SK-N-SH (cell line): ENCODE data around the gene AUTS2.

Source experiments
- CTCF ChIP-seq: fragments of 200-600 bp; sonication (generic); IDR thresholded peaks from 2 replicates; pipeline ENCODE4 v1.6.1; 2017; ENCODE audit warnings: antibody characterized with exemption, mild to moderate bottlenecking, moderate library complexity
- EZH2phosphoT487 ChIP-seq: fragments of 200-600 bp; sonication (generic); IDR thresholded peaks from 2 replicates; pipeline ENCODE4 v1.6.1; 2017; ENCODE audit warnings: low read depth, mixed run types, mild to moderate bottlenecking, antibody characterized with exemption, moderate library complexity, borderline replicate concordance
- GABPA ChIP-seq: IDR thresholded peaks from 2 replicates; pipeline ENCODE4 v1.4.0; 2012; ENCODE audit warnings: low read depth, mild to moderate bottlenecking
- GATA2 ChIP-seq: sonication (generic); formaldehyde crosslinking; IDR thresholded peaks from 2 replicates; pipeline ENCODE4 v1.5.0; 2020; ENCODE audit warnings: mild to moderate bottlenecking, missing genetic modification reagents
- IRF3 ChIP-seq: fragments of 150-350 bp; IDR thresholded peaks from 2 replicates; pipeline ENCODE4 v1.6.1; 2016; ENCODE audit warnings: mild to moderate bottlenecking, low read depth, low read length
- MXI1 ChIP-seq: IDR thresholded peaks from 2 replicates; pipeline ENCODE4 v1.6.1; 2012; ENCODE audit warnings: mild to moderate bottlenecking, low read depth, low read length, improper control_type of control experiment
- NRF1 ChIP-seq: IDR thresholded peaks from 2 replicates; pipeline ENCODE4 v1.6.1; 2012; ENCODE audit warnings: low read depth, mild to moderate bottlenecking, low read length
- POLR2AphosphoS5 ChIP-seq: IDR thresholded peaks from 2 replicates; pipeline ENCODE4 v1.6.1; 2012; ENCODE audit warnings: low read depth, low read length
- RAD21 ChIP-seq: IDR thresholded peaks from 2 replicates; pipeline ENCODE4 v1.6.1; 2012; ENCODE audit warnings: mild to moderate bottlenecking, low read length
- SMC3 ChIP-seq: IDR thresholded peaks from 2 replicates; pipeline ENCODE4 v1.6.1; 2012; ENCODE audit warnings: low read depth, low read length, improper control_type of control experiment
- TAF1 ChIP-seq: IDR thresholded peaks from 2 replicates; pipeline ENCODE4 v1.6.1; 2012; ENCODE audit warnings: low read depth, mild to moderate bottlenecking, low read length, moderate library complexity, borderline replicate concordance
- TF ChIP-seq, protein P1 (sequence below): IDR thresholded peaks from 2 replicates; pipeline ENCODE4 v1.4.0; 2012; ENCODE audit warnings: low read depth
- TF ChIP-seq, protein P2 (sequence below): IDR thresholded peaks from 2 replicates; pipeline ENCODE4 v1.6.1; 2012; ENCODE audit warnings: mild to moderate bottlenecking, low read depth, low read length, moderate library complexity

- TF ChIP-seq CTCF (no peak), GABPA (no peak), SMC3 (no peak), RAD21 (peak; percentile 14; the same call in 1 of the 2 replicates), NRF1 (no peak), IRF3 (no peak), TAF1 (no peak), EZH2phosphoT487 (no peak), MXI1 (no peak), POLR2AphosphoS5 (no peak), GATA2 (CRISPR knock-in tag) (peak; percentile 85)
- TF ChIP-seq, protein P1, sequence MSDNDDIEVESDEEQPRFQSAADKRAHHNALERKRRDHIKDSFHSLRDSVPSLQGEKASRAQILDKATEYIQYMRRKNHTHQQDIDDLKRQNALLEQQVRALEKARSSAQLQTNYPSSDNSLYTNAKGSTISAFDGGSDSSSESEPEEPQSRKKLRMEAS = no peak
- TF ChIP-seq, protein P2, sequence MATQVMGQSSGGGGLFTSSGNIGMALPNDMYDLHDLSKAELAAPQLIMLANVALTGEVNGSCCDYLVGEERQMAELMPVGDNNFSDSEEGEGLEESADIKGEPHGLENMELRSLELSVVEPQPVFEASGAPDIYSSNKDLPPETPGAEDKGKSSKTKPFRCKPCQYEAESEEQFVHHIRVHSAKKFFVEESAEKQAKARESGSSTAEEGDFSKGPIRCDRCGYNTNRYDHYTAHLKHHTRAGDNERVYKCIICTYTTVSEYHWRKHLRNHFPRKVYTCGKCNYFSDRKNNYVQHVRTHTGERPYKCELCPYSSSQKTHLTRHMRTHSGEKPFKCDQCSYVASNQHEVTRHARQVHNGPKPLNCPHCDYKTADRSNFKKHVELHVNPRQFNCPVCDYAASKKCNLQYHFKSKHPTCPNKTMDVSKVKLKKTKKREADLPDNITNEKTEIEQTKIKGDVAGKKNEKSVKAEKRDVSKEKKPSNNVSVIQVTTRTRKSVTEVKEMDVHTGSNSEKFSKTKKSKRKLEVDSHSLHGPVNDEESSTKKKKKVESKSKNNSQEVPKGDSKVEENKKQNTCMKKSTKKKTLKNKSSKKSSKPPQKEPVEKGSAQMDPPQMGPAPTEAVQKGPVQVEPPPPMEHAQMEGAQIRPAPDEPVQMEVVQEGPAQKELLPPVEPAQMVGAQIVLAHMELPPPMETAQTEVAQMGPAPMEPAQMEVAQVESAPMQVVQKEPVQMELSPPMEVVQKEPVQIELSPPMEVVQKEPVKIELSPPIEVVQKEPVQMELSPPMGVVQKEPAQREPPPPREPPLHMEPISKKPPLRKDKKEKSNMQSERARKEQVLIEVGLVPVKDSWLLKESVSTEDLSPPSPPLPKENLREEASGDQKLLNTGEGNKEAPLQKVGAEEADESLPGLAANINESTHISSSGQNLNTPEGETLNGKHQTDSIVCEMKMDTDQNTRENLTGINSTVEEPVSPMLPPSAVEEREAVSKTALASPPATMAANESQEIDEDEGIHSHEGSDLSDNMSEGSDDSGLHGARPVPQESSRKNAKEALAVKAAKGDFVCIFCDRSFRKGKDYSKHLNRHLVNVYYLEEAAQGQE = no peak
Measured at GRCh38 chr7:70353946-70354335, 755.7 kb downstream of the AUTS2 start.
